8988T (cell line): ENCODE measurements around the gene ADGRD1.
A peak's percentile ranks its signal among the peaks of the same experiment; 100 is the strongest.

Source experiments
- DNase-seq: peaks from one replicate; pipeline ENCODE4 v3.0.0; 2011

Gene ADGRD1

GRCh38 chr12:131093971-131094830 lies 140.5 kb downstream of the ADGRD1 start:
- no peak for DNase-seq

DNA sequence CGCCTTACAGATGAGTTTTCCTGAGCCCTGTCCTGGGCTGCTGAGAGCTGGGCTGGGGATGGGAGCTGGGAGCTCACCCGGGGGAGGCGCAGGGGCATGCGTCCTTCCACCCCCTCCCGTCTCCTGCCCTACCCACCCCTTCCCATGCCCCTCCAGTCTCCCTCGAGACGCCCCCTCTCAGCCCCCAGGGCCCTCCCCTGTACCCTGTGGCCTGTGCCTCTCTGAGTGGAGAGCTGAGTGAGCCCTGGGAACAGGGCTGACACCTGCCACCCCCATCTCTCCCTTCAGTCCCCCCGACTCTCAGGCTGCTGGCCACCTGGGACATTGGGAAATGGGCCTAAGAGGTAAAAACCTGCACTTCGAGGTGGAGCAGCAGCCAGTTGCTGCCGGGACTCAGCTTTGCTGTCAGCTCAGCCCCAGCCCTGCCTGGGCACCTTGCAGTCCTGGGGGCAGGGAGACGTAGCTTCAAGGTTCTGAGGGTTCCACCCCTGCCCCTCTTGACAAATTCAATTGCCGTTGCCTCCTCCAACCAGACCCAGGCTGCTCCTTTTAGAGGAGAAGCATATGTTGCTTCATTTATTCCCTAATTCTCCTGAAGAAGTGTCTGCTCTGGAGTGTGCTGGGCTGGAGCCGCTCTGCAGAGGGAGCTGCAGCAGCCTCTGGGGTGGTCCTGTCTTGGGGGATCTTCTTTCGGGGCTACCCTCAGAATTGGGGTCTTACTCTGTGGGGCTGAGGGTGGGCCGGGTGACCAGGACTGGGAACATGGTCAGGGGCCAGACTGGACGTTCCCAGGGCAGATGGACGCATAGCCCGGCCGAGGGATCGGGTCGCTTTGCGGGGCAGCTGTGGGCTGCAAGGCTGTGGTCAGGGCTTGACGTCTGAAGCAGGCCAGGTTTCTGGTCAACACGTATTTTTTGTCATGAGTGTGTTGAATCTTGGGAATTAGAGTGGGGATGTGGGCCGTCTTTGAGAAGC lies 141.4 kb downstream of the ADGRD1 start:
- no peak for DNase-seq

- DNase-seq, result no peak
Observed at GRCh38 chr12:131095826-131096680, 142.3 kb downstream of the ADGRD1 start.

DNA sequence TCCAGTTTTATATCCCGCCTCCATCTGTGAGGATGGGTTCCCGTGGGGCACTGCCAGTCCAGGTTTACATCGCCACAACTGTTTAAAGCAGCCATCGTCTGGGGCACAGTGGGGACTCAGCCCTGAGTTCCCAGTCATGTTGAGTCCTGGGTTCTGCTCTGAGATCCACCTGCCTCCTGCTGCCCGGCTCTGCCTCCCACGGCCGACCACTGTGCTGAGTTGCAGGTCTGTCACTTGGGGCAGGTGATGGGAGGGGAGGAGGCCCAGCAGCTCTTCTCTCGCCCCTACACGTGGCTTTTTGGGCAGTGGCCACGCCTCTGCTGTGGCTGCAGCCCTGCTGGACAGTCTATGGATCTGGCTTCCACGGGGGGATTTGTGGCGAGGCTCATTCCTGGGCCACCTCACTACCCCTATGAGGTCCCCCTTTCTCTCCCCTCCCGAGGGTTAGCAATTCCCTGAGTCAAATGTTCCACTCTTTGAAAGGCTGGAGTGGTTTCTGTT lies 143.0 kb downstream of the ADGRD1 start:
- no peak for DNase-seq

DNA sequence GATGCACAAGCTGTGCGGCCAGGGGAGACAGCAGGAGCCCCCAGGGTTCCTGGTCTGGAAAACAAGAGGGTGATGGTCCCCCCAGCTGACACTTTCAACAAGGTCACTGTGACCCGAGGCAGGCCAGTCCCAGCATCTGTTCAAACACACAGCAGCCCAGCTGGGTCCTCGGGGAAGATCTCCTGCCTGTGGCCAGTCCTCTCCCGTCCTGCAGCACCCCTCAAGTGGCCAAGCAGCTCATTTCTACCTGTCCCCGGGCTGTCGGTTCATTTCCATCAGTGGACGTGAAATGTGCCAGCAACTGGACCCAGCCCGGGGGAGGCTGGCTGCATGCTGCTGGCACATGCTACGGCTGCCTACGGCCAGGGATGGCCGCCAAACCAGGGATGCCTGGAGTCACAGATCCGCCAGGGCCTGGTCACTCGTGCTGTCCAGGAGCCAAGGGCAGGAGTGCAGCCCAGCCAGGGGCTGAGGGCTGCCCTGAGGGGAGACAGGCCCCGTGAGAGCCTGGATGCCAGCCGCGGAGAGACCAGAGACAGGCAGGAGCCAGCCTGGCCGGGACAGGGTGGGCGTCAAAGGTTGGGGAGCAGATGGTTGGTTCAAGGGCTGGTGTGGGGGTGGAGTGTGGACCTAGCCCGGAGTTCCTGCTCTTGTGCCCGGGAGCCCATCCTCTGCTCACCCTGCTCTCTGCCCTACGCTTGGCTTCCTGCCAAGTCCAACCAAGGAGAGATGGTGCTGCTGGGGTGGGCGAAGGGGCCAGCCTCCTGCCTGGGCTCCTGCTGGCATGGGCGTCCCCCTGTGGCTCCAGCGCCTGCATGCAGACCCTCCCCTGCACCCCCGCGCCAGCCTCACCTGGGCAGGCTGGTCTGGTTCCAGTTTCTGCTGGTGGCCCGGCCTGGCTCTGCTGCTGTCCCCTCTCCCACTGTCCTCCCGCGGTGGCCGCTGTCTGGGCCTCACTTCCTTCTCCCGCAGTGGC lies 143.8 kb downstream of the ADGRD1 start:
- DNase-seq, result no peak

GRCh38 chr12:131098178-131098981 lies 144.7 kb downstream of the ADGRD1 start:
- no peak for DNase-seq

DNA sequence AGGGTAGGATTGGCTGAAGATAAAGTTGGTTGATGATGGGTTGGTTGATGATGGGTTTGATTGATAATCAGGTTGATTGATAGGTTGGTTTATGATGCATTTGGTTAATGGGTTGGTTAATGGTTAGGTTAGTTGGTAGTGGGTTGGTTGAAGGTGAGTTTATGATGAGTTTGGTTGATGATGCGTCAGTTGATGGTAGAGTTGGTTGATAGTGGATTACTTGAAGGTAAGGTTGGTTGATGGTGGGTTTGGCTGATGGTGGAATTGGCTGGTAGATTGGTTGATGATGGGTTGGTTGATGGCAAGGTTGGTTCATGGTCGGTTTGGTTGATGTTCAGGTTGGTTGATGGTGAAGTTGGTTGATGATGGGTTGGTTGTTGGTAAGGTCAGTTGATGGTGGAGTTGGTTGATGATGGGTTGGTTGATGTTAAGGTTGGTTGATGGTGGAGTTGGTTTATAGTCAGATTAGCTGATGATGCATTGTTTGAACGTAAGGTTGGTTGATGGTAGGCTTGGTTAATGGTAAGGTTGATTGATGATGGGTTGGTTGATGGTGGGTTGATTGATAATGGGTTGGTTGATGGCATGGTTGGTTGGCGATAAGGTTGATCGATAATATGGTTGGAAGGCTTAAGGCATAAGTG lies 146.4 kb downstream of the ADGRD1 start:
- DNase-seq, result no peak

GRCh38 chr12:131101006-131101405 lies 147.3 kb downstream of the ADGRD1 start:
- DNase-seq, result no peak

- DNase-seq, result no peak
Observed at GRCh38 chr12:131101703-131102492, 148.2 kb downstream of the ADGRD1 start.

DNA sequence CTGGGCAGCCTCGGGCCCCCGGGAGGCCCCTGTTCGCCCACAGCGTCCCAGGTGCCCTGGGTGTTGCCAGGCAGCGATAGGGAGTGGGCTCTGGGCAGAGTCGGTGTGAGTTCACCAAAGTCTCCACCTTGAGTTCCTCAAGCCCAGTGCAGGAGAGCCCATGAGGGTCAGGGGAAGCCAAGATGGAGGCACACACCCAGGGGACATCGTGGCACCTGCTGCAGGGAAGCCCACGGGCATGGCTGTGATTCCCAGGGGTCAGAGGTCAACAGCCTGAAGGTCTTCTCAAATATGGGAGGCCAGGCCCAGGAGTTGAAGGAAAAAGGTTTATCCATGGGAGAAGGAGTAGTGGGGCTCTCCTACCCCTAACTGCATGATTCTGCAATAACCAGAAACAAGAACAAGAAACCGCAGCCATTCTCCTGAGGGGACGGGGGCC lies 148.8 kb downstream of the ADGRD1 start:
- no peak for DNase-seq

DNA sequence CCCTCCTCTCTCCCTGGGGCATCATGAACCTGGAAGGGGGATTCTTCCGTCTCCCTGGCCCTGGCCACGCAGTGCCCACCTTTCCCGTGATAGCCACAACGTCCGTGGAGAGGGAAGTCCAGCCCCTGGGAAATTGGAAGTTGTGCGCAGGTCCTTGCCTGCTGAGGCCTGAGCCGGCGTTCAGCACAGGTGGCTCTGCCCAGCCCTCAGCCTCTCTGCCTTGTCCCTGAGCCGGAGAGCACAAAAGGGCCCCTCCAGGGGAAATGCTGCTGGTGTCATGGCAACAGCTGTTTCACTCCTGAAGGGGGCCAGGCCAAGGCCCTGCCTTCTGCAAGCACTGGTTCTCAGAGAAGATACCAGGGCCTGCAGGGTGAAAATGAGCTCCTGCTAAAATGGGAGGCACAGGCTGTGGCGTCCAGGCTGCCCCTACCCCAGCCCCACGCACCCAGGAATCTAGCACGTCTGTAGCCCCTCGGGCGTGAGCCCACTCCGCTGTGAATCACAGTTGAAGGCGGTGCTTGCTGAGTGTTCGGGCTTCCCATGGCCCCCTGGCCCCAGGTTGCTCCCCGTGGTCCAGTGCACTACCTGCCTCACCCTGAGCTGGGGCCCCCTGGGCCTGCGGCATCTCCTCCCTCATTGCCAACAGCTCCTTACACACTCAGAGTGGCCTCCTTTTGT lies 149.4 kb downstream of the ADGRD1 start:
- DNase-seq, result no peak

DNA sequence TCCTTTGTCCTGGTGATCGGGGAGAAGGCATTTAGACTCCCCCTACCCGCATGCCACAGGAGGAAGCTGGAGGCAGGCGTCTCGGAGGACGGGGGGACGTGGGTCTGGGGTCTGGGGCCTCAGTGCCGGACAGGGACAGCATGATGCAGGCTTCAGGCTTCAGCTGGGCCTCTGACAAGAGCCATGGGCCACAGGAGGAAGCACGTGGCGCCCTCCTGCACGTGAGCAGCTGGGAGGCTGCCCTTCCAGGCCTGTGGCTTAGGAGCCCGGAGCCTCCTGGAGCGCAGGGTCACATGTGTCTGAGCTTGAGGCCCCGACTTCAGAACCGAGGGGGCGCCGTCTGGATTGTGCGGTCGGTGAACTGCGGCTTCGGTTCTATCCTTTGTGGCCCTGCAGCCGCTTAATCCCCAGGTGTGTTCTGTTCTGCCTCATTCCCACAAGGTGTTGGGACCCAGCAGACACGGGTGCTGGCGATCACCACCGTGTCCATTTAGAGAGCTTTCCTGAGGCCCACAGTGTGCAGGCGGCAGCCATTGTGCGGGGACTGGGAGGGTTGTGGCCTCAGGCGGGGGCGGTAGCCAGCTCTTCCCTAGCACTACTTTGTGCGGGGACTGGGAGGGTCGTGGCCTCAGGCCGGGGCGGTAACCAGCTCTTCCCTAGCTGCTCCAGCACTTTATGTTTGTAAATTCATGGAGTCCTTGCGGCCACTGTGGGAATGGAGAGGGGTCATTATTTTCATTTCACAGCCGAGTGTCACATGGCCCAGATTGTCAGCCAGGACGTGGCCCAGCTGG lies 150.2 kb downstream of the ADGRD1 start:
- DNase-seq, result no peak

DNA sequence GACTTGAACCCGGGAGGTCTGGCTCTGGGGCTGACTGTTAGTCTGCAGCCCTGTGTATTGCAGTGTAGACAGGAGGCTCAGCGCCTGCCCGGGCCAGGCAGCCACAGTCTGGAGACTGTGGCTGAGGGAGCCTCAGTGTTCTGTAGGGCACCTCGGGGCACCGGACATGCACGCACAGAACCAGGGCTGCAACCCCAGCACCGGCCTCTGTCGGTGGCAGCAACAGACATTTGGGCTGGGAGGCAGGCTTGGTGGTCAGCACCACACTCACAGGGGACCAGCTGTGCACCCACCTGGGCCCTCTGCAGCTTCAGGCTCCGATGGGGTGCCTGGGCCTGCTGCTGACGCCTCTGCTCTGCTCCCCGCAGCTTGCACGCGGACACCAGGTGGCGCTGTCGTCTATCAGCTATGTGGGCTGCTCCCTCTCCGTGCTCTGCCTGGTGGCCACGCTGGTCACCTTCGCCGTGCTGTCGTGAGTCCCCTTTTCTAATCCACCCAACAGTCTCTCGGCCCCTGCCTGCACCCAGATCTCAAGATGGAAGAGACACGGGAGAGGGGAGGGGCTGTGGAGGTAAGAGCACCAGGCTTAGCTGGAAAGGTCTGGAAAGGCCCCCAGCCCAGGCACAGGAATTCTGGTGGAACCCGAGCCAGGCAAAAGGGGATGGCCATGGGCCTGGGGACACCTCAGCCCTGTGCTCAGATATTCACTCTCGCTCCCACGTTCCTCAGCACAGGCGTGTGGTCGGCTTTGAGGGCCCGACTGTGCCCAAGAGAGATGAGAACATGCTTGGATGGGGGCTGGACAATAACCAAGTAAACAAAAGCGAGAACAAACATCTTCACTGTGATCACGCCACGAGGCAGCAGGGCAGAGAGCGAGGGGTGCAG lies 151.0 kb downstream of the ADGRD1 start:
- peak; percentile 74 for DNase-seq

DNA sequence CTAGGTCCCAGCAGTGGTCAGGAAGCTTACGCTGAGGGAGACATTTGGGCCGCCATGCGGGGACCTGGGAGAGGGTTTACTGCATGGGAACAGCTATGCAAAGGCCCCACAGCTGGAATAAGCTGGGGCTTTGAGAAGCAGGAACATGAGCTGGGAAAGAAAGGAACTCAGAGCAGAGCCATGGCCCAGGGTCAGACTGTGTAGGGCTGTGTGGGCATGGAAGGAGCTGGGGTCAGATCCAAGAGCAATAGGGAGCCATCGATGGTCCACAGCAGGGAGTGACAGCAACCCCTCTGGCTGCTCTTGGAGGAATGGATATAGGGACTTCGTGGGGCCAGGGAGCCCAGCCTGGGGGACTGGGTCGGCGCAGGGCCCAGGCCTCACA lies 151.6 kb downstream of the ADGRD1 start:
- DNase-seq, result no peak

GRCh38 chr12:131105736-131106348 lies 152.1 kb downstream of the ADGRD1 start:
- DNase-seq, result no peak

DNA sequence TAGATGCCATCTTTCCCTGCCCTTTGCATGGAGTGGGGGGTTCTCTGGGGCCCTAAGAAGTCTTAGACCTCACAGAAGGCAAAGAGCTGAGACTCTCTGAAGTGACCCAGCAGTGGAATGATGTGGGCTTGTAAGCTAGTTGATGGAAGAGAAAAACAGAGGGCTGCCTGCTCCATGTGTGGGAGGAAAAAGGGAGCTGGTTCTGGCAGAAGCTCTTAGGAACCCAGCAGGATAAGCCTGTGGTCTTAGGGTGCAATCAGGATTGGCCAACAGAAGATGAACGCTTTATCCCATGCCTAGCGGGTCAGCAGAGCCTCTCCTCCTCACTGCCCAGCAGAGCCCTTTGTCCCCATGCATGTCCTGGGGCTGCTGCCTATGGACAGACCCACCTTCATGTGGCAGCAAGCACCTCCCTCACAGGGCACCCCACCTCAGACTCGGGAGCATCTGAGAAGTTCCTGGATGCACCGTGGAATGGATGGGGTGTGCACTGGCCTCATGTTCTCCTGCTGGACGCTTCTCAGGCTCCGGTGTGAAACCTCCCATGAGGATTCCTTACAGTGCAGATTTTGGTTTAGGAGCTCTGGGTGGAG lies 152.7 kb downstream of the ADGRD1 start:
- DNase-seq, result no peak
